Measurements from ENCODE around the gene RUNDC3A.
A peak's percentile ranks its signal among the peaks of the same experiment; 100 is the strongest.

The RUNDC3A gene

DNA sequence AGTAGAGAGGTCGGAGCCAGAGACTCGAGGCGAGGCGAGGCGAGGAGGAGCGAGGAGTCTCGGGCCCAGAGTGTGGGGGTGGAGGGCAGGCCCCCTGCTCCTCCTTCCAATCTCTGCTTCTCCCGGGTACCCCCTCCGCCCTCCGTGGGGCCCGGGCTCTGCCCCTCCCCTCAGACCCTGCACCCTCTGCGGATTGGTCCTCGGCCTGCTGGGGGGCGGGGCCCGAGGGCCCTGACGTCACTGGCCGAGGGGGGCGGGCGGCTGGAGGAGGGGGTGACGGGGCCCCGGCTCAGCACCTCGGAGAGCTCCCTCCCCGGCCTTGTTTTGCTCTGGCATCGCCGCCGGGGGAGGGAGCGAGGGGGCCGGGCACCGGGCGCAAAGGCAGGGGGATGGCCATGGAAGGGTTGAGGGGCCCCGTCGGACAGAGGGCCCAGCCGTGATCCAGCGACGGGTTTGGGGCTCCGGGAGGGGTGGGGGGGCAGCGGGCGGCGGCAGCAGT lies at the start of gene RUNDC3A:
Gene RUNDC3A, plus strand, starts transcription at position 282 of the 499 bp plus-strand sequence. CDS start 232 bp downstream, outside the sequence.
- peak; percentile 65 to 75 for DNase-seq (ENCODE audit: low read depth in 2 of 2)

DNA sequence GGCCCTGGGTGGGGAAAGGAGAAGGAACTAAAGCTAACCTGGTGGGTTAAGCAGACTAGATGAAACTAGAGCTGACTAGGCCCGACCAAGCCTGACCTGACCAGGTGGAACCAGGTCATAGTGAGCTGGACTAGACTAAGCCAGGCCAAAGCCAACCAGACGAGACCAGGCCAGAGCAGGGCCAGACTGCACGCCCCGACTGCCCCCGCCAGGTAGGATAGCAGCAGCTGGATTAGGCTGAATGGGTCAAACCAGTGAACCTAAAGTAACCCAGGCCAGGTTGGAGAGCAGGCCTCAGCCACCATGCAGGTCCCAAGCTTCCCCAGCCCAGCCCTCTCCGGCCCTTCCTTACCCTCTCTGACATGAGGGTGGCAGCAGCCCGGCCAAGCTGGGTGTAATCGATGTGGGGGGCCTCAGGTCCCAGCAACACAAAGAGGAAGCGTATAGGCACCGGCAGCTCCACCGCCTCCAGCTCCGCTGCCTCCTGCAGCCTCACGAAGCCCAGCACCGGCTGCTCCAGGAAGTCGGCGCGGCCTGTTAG lies 49.5 kb upstream of the RUNDC3A start:
- DNase-seq (ENCODE audit: low read depth in 2 of 2), result no peak

DNA sequence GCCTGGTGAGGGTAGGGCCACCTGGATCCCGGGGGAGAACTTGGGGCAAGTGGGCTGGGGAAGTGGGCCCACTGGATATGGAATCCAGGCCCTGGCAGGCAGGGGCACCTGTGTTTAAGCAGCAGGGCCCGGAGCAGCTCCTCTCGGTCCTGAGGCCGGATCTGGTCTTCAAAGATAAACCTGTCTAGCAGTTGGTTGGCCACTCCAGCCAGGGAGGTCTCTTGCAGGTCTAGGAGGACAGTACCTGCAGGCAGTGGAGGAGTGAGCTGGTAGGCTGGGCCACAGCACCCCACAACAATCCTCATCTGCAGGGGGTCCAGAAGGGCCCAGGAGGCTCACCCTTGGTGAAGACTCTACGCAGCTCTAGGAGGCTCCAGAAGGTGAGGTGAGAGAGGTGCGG lies 48.1 kb upstream of the RUNDC3A start:
- DNase-seq (ENCODE audit: low read depth in 2 of 2), result no peak

DNA sequence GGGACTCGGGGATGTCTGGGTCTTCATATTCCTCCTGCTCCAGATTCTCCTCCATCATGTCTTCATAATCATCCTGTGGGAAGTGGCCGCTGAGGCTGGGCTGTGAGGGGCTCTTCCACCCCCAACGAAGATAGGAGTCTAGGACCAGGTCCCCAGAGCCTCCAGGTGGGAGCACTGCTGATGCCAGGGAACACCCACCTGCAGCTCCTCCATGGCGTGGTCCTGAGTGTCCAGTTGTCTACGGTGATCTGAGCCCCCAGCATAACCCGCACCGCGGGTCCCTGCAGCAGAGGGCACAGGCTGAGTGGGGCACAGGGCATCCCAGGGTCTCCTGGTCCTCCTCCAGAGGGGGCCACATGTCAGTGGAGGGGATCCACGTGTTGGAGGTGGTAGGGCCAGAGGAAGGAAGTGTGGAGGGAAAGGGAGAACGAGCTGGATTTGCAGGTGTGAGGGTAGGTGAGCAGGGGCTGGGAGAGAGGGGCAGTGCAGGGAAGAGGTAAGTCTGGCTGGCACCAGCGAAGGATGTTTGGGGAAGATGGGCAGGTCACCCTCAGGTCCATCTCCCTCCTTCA lies 45.7 kb upstream of the RUNDC3A start:
- no peak for DNase-seq (ENCODE audit: low read depth in 2 of 2)

DNA sequence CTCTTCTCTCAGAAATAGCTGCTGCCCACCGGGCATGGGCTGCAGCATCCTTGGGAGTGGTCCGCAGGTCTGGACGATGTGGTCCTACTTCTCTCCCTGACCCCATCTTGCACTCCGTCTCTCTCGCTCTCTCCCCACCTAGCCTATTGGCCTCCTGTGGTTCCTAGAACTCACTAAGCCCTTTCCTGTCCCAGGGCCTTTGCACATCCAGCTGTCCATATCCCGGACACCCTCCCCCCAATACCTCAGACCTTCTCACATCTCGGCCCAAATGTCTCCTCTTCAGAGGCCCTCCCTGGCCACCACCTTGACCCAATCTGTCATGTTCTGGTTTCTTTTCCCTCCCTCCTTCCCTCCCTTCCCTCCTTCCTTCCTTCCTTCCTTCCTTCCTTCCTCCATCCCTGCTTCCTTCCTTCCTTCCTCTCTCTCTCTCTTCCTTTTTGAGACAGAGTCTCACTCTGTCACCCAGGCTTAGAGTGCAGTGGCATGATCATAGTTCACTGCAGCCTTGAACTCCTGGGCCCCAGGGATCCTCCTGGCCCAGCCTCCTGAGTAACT lies 45.0 kb upstream of the RUNDC3A start:
- no peak for DNase-seq (ENCODE audit: low read depth in 2 of 2)

DNA sequence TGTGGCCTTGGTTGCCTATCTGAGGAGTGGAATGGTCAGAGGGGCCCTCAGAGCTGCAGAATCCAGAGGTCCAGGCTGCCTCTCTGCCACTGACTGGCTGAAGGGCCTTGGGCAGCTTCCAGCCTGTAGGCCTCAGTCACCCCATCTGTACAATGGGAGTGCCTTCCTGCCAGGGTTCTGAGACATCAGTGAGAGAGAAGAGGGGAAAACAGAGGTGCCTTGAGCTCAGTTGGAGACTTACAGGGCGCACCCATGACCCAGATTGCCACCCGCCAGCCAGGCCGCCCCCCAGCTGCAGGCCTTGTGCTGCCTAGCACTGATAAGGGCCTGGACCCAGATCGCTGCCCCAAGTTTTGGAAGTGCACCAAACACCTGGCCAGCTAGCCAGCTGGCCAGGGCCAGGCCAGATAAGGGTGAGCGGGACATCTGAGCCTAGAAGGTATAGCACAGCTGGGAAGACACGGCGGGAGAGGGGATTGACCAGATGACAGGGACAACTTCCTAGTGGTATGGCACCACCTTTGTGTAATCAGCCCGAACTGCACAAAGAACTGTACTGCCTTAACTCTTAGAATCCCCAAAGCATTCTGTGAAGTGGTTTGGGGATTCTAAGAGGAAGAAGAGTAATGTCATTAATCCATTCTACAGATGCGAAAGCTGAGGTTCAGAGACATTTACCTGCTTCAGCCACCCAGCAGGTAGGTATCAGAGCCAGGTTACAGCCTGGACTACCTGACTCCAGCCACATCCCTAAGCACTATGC lies 41.8 kb upstream of the RUNDC3A start:
- DNase-seq (ENCODE audit: low read depth in 2 of 2), result no peak

DNA sequence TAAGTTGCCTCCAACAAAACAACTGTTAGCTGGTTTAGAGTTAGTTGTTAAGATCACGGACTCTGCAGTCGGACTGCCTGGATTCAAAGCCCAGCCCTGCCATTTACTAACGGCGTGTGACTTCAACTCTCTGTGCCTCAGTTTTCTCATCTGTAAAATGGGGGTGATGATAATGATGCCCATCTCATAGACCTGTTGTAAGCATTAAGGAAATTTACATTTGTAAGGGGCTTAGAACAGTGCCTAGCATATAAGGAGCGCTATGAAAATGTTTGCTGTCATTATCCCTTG lies 41.3 kb upstream of the RUNDC3A start:
- DNase-seq (ENCODE audit: low read depth in 2 of 2), result no peak

DNA sequence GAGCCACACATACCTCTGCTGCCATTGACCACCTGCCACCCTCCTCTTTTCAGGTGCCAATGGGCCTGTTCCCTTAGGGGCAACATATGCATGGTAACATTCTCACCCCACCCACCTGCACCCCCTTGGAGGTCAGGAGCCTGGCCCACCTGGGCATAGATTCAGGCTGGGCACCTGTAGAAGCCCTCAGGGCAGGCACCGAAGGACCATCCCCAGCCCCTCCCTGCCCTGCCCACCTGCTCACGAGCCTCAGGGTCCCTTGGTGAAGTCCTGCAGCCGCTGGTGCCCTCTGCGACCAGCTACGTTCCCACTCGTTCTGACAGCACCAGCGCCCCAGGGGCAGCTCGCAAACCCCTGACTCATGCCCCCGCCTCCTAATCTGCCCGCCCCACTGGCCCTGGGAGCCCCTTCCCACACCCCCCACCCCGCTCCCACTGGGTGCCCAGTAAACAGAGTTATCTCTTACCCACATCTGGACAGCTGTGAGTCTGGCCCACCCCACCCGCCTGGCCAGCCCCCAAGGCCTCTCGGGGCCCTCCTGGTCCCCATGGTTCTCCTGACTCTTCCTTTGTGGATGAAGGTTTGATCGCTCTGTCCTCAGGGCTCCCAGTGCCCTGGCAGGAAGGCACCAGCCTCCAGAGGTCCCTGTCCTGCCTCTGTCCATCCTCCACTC lies 40.4 kb upstream of the RUNDC3A start, which contains the start of gene SLC4A1:
Gene SLC4A1, minus strand, starts transcription at position 318 of the 673 bp plus-strand sequence. CDS start 5,269 bp downstream, outside the sequence.
- no peak for DNase-seq (ENCODE audit: low read depth in 2 of 2)

DNA sequence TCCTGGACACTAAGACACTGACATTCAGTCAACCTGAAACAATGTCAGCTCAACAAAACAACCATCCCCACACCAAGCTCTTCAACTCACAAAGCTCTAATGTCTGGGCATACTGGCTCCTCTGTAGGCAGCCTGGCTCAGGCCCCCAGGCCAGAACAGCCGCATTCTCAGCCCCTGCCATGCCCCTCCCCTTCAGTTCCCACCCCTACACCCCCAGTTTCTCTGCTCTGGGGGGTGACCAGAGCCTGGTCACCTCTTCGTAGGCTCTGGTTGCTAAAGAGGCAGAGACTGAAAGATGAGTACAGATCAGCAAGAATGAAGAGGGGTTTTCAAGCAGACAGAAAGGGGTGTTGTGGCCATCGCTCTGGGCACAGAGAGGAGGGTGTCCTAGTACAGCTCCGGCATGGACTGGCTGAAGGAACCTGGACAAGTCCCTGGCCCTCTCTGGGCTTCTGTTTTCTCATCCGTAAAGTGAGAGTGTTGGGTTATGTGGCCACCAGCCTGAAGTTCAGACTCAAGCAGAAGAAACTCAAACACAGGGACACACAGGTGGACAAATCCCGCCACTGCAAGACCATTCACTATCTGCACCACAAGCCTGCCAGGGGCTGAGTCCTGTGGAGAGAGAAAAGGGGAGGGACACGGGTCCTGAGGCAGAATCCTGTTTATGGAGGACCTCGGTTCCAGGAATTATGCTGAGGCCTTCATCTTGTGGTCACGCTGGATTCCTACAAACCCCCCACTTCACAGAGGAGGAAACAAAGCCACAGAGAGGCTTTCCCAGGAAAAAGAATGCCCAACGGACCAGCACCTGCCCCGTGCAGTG lies 39.5 kb upstream of the RUNDC3A start:
- no peak for DNase-seq (ENCODE audit: low read depth in 2 of 2)

DNA sequence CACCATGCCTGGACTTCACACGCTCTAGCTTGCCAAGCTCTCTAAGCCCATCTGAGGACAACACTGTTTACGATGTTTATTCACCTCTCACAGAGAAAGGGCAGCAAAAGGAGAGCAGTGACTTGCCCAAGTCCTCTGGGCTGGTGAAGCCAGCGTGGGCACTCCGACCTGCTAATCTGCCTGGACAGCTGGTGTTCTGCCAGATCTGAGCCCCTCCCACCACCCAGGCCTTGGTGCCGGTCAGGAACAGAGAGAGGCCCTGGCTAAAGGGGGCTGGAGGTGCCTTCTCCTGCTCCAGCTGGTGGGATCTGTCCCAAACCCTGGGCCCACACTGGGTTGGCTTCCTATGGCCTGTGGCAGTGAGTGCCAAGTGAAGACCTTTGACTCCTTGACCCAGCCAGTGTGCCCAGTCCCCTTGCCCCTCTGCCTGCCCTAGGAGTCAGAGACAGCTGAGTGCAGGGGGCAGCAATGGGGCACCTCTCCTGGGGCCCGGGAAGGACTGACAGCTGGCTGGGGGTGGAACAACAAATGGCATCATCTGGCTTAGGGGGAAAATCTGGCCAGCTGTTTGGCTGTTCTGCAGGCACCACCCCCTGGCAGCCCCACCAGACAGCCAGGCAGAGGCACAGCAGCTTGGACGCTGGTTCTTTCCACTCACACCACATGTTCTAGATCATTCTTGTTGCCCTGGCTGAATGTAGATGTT lies 38.7 kb upstream of the RUNDC3A start:
- no peak for DNase-seq (ENCODE audit: low read depth in 2 of 2)

DNA sequence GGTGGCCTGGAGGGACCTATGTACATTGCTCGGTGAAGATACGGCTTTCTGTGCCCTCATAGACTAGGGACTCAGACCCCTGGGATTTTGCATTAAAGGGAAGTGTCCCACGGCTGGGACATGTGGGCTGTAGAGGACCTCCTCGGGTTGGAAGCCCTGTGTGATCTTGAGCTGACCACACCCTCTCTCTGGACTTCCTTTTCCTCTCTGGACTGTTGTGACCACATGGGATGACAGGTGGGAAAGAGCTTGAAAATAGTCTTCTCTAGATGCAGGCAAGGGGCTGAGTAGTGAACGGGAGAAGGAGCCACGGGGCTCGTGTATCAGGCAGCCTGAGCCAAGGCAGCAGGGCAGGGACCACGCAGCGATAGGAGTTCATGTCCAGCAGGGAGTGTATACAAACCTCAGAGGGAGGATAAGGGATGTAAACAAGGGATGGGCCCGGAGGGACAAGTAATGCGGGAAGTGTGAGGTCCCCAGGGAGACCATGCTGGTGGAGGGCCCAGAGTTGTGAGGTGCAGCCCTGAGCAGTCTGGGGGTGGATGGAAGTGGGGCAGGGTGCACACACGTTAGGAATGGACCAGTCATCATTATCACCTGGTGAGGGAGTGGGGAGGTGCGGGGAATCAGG lies 36.0 kb upstream of the RUNDC3A start:
- DNase-seq (ENCODE audit: low read depth in 2 of 2), result no peak

DNA sequence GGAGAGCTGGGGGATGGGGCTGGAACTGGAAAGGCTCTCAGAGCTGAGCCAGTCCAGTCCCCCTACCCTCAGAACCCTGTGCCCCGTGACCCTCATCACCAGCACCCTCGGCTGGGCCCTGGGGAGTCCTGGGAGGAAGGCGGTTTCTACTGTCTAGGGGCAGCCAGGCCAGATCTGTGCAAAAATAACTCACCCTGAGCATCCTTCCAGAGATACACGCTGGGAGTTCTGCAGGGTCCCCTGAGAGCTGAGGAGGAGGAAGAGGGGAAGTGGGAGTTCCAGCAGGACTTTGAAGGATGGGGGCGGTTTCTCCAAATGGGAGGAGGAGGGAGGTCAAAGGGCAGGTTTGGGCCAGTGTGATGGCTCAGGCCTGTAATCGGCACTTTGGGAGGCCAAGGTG lies 35.4 kb upstream of the RUNDC3A start:
- no peak for DNase-seq (ENCODE audit: low read depth in 2 of 2)

DNA sequence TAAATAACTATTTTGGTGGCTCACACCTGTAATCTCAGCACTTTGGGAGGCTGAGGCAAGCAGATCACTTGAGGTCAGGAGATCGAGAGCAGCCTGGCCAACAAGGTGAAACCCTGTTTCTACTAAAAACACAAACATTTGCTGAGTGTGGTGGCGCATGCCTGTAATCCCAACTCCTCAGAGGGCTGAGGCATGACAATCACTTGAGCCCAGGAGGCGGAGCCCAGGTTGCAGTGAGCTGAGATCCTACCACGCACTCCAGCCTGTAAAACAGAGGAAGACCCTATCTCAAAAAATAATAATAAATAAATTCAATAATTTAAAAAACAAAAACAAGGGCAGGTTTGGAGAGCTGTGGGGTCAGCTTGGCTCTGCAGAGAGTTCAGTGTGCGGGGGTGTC lies 34.8 kb upstream of the RUNDC3A start:
- DNase-seq (ENCODE audit: low read depth in 2 of 2), result no peak

DNA sequence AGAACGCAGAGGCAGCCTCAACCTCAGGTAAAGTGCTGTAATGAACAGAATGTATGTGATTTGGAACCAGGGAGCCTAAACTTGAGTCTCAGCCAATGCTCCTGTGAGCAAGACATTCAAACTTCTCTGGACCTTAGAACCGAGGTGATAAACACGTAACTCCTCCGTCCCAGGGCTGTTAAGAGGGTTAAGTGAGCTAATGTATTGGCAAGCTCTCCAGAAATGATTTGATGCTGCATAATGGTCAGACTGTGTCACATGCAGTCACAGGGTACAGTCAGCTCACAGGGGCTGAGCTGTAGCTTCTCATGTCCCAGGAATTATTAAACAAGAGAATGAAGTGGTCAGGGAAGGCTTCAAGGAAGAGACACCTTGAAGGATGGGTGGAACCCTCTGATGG lies 30.4 kb upstream of the RUNDC3A start:
- no peak for DNase-seq (ENCODE audit: low read depth in 2 of 2)

DNA sequence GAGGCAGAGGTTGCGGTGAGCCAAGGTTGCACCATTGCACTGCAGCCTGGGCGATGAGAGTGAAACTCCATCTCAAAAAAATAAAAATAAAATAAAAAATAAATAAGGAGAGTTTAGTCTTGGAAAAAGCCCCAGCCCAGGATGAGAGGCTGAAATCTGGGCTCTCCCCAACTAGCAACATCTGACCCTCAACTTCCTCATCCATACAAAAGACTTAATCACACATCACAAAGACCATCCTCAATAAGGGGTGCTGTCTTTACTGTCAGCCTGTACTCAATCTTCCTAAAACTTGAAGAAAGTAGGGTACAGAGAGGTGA lies 29.1 kb upstream of the RUNDC3A start:
- no peak for DNase-seq (ENCODE audit: low read depth in 2 of 2)

DNA sequence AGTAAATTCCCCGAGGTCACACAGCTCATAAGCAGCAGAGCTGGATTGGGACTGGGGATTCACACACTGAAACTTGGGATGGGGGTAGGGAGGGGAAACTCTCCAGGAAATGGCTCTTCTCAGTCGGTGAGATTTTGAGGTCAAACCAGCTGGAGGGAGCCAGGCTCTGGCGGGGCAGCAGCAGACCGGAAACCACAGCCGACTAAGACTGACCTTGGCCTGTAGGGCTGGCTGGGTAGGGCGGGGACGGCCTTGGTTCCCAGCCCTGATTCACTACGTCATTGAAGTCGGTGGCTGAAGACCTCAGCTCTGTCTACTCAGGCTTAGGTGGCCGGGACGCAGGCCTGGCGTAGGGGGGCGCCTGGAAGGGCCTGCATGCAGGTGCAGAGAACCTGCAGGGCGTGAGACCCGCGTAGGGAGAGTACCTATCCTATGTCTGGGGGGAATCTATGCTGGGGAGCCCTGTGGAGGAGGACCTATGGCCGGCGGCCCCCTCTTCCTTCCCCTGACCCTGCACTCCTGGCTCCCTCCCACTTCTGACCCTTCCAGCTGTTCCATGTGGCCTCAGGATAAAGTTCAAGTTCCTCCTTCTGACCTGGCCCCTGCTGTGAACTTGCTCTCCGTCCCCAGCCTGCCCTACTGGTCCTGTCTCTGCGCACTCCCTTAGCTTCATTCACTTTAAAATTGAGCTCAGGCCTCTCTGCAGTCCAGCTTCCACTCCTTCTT lies 28.6 kb upstream of the RUNDC3A start:
- no peak for DNase-seq (ENCODE audit: low read depth in 2 of 2)

DNA sequence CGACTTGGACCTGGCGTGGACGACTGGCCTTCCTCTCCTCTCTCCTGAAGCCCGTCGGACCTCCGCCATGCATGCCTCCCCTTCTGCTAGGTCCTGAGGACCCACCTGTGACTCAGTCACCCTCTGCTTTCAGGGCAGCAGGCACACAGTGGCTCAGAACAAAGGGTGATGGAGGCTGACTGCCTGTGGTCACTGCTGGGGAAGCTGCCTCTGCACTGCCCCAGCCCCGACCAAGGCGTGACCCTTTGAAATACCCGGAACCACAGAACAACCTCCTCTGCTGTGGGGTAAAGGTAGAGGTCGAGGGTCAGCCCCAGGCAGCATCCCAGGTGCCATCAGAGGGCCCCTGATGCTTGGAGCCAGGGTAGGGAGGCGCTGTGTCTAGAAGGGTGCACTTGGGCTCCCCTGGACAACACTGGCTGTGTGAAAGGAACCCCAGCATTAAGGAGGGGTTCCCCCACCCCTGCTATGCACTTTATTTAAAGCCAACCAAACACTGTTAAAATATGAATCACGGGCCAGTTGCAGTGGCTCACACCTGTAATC lies 27.9 kb upstream of the RUNDC3A start:
- no peak for DNase-seq (ENCODE audit: low read depth in 2 of 2)

DNA sequence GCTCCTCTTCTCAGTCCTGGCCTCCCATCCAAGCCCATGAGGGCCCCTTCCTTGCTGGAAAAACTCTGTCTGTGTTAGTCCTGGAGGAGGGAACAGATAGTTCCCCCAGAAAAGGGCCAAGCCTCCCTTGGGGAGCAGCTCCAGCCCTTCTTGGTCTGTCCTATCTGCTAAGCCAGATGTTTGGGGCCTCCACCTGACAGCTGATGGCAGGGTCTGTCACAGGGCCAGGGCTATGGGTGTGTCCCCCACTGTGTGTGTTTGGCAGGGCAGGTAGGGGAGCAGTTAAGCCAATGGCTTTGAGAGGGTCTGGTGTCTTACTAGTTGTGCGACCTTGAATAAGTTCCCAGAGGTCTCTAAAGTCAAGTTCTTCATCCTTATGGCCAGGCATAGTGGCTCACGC lies 26.8 kb upstream of the RUNDC3A start:
- DNase-seq (ENCODE audit: low read depth in 2 of 2), result no peak

DNA sequence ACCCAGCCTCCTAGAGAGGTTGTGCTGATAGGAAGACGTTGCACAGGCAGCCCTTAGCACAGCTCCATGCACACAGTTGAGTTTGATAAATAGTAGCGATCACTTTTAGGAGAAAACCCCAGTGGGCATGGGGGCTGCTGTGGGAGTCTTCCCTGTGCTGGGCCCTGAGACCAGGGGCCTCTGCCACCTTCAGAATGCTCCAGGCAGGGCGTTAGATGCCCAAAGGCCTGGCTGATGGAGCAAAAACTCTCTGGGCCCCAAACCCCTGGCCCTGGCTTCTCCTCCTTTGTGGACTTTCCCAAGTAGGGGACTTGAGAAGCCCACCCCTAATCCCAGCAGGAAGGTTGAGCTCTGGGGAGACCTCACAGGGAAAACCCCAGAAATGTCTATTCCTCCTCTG lies 26.1 kb upstream of the RUNDC3A start:
- no peak for DNase-seq (ENCODE audit: low read depth in 2 of 2)
